NCI-H187 (cell line): ENCODE data around the gene SIGLECL1.

Source experiments
- DNase-seq, 2 experiments: peaks; one replicate each; lab custom pipeline; 2025; lab: John Stamatoyannopoulos, UW

SIGLECL1 gene

DNA sequence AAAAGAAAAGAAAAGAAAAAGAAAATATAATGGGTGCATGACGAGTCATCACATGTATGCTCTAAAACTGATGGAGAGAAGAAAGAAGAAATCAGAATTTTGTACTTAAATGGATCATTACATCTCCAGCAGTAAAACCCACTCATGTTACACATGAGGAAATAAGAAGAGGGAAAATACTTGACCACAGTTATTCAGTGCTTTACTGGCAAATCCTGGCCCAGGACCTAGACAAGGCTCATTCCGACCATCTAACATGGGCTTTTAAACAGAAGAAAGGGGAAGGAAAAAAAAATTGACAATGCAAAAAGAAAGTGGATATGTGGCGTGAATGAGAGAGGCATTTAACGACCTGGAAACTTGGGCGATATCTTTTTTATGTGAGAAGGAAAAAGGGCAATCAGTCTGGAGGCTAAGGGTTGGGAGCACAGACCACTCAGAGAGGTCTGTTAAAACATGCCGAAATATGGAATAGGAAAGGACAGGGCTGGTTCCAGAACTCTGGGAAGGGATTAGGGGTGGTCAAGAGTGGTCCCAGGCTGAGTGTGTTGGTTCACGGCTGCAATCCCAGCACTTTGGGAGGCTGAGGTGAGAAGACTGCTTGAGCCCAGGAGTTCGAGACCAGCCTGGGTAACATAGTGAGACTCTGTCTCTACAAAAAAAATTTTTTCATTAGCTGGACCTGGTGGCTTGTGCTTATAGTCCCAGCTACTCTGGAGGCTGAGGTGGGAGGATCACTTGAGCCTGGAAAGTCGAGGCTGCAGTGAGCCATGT is 1.6 kb downstream of the SIGLECL1 start:
- DNase-seq: no peak

DNA sequence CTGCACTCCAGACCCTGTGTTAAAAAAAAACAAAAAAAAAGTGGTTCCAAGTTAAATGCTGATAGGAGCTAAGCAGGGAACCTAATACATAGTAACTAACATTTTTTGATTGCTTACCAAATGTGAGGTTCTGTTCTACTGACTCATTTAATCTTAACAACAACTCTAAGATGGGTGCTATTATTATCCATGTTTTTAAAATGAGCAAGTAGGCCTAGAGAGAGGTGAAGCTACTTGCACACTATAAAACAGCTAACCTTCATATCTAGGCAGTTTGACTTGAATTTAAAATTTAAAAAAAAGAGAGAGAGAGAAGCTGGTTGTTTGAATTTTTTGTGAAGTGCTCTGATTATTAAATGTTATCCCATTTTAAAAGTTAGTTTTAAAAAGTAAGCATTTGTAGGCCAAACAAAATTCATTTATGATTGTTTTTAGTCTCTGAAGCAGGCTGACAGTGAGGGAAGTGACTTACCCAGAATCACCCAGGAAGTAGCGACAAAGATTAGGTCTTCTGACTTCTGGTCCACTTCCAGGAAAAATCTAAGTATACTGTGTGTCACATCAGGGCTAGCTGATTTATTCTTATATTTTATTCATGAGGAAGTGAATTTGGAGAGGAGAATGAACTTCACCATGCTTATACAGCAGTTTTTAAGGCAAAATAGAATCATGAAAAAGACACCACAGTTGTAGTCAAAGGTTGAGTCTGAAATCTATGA is 2.4 kb downstream of the SIGLECL1 start:
- DNase-seq: no peak

DNA sequence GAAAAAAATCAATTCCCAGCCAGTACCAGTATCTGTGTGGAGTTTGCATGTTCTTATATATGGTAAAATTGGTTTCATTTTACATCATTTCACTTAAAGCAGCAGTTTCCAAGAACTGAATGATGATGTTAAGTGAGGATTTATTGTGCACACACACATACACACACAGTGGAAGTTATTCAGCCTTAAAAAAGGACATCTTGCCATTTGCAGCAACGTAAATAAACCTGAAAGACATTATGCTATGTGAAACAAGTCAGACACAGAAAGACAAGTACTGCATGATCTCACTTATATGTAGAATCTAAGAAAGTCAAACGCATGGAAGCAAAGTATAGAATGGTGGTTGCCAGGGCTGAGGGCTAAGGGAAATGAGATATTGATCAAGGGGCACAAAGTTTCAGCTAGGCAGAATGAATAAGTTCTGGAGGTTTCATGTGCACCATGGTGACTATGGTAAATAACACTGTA is 5.3 kb downstream of the SIGLECL1 start:
- DNase-seq: no peak

DNA sequence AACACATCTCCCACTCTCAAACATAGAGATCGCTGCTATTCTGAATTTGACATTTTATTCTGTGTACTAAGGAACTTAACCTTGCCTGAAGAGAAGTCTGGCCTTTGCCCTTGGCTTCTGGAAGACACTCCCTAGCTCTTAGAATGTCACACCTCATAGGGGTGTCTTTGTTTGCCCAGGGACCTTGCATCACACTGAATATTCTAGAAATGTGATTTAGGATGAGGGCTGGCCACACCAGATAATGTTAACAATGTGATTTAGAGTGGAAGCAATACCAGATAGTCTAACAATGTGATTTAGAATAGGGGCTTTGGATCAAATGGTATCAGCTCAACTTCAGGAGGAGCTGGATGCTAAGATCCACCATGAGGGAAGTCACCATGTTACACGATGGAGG is 6.6 kb downstream of the SIGLECL1 start:
- no peak for DNase-seq

DNA sequence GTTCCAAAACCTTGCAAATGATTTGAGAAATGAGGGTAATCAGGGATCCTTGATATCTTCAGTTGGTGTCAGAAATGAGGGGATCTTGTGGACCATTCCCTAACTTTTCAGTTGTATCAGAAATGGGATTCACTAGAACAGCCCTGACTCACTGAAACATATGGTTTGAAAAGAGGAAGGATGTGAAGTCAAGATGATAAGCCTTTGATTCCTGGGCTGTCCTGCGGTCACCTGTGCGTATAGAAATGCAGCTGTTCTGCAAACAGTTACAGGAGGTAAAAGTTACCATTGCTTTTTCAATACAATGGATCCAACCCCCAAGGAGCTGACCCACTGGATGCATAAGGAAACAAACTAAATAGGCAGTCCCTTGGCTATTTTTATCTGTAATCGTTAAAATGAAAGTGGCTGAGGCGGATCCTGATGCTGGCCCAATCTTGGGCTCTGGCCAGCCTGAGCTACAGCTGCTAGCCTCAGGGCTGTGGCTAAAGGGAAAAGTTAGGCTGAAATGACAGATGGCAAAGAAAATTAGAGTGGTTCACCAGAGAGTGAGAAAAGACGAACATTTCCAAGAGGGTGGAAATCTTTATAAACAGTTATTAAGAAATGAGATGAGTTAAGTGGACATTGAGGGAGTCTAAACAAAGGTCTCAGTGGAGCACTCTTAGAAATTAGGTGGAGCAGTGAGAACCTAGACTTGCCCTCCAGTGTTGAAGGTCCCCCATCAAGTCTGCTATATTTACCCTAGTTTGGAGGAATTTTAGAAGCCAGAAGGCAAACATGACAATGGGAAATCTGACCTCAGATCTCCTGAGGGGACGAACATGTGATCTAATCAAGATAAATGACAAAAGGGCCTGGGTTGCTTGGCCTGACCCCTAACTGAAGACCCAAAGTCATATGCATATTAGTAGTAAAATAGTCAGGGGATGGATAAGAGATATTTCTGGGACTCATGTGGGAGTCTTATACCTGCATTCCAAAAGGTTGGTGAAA is 7.6 kb downstream of the SIGLECL1 start:
- DNase-seq: no peak

DNA sequence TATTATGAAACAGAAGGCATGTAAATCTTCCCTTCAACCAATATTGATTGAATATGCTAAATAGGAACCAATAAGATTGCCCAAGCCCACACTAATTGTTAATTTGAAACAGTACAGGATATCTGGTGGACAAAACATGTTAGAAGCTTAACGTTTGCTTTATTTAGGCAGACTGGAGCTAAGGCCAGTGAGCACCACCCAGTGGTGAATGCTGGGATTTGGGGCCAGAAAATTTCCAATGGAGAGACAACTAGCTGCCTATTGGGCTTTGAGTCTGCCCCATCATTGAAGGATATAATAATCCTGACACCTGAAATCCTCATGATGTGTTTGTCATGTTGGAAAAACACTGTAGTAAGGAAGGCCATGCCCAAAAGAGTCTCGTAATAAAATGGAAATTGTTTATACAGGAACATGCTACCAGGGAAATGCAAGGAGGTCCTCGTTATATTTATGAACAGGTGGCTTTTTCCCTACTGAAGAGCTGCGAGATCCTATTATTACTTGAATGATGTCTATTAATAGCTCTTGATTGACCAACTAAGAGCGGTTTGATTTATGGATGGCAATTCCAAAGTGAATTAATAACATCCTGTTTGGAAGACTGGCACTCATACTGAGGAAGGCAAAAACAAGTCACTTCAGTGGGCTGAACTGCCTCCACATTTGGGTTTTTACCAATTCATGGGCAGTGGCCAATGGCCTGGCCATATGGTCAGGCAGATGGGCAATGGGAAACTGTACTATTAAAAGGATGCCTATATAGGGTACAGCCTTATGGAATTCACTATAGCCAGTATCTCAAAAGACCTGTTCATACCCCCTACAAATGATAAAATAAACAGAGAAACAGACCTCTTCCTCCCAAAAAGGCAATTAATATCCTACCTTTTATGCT is 8.7 kb downstream of the SIGLECL1 start:
- no peak for DNase-seq

DNA sequence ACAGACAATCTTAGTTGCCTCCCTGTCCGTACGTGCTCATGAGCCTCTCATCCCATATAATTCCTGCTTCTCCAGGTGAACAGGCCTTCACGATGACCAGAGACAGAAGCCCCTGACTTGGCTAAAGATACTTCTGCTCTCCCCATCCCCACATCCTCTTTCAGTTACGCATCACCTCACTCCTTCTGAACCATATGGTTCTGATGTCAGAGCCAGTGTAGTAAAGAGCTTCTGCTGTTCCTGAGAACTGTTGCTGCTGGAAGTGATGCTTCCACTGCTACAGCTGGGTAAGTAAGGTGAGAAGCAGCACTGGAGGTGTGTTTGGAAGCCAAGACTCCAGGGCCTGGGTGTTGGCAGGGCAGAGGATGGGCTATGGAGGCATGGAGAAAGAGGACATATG is 12.9 kb downstream of the SIGLECL1 start:
- no peak for DNase-seq

DNA sequence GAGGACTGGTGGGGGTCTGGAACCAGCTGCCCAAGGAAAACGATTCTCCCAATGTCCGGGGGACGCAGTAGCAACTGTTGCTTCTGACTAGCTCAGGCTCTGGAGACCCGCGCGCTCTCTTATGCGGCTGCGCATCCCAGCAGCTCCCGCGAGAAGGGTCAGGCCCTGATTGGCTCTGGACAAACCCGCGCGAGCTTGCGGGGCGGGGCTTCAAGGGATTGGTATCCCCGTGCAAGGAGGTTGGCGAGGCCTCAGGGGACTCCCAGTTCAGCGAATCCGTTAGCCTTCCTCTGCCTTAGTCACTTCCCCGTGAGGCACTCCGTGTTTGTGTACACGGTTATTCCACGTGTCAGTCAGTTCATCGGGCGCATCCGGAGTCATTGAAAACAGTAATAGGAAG is 20.2 kb downstream of the SIGLECL1 start:
- no peak for DNase-seq

DNA sequence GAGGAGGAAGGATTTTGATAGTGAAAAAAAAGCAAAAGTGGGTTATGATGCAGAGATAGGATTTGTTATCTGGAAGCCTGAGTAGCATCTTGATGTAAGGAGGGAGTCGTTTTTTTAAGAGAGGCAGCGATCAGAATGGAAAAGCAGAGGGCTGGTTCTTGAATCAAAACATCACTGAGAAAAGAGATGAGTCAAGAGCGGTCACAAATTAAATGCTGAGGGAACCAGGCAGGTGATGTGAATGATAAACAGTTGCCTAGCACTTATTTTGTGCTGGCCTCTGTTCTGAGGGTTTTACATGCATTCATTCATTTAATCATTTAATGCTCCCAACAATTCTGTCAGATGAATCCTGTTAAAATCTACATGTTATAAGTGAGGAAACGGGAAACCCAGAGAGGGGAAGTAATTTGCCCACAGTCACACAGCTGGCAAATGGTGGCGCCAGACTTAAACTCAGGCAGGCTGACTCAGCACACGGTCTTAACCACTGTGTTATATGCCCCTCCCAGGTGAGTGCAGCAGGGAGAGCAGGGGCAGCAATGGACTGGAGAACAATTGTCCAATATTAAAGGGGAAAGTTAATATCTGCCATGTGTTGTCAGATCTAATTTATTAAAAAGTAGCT is 21.4 kb downstream of the SIGLECL1 start:
- no peak for DNase-seq

DNA sequence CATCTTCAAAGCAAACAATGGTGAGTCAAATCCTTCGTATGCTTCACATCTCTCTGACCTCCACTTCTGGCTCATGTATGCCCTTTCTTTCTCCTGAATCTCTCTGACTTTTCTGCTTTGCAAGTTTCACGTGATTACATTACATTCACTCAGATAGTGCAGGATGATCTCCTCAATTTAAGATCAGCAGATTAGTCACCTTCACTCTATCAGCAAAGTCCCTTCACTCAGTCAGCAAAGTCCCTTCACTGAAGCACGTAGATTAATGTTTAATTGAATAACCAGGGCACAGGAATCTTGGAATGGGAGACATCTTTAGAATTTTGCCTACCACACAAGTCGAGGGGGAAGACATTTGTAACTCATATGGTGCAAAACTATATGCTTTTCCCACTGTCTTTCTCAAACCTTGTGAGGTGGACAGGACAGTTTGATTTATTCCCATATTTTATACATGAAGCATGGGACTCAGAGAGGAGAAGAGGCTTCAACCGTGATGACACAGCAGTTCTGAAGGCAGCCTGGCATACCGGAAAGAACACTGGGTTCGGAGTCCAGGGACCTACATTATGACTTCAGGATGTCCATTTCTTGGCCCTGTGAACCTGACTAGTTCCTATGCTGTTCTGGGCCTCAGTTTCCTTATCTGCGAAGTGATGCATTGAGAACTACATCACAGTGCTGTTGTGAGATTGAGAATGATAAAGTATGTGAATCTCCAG is 23.3 kb downstream of the SIGLECL1 start:
- DNase-seq: no peak

DNA sequence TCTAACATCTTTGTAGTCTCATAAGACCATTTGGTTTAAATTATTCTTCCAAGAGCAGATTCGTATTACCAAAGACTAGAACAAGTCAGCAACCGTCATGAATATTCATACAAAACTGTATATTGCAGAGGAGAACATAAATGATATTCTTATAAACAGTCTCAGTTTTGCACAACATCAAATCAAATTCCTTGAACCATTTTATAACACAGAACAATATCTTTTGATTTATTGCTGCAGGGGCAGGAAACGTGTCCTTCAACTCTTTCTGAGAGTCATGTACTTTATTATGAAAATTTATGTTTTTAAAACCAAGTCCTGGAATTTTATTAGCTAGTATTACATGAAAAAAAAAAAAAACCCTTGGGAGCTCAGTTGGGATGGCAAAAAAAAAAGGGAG is 26.2 kb downstream of the SIGLECL1 start:
- DNase-seq: no peak

DNA sequence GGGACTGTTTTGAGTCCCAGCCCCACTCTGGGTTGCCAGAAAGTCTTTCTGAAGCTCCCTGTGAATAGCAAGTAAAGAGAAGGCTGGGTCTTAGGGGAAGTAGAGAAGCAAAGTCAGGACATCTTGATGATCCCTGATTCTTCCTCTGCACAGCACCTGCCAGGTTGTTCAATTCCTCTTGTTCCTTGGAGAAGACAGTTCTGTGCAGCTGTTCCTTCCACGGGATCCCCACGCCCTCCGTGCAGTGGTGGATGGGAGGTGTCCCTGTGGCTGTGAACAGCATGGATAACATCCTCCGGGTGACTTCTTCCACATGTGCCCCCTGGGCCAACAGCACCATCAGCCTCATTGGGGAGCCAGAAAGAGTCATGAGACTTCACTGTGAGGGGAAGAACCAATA is 31.5 kb downstream of the SIGLECL1 start:
- DNase-seq: no peak

DNA sequence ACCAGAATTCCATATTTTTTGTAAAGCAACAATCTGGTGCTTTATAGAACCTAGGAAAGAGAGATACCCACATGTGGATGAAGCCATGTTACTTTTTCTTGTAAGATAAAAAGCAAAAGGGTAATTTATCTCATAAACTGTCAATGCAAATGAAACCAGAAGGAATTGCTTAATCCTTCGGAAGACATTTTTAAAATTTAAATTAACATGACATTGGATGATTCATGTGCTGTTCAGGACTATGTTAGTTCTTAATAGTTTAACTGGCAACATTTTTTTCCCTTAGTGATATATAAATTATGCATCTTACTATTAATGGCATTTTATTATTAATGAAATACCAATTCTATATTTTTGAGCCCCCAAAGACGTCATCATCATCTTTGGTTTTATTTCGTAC is 34.8 kb downstream of the SIGLECL1 start:
- DNase-seq: no peak

DNA sequence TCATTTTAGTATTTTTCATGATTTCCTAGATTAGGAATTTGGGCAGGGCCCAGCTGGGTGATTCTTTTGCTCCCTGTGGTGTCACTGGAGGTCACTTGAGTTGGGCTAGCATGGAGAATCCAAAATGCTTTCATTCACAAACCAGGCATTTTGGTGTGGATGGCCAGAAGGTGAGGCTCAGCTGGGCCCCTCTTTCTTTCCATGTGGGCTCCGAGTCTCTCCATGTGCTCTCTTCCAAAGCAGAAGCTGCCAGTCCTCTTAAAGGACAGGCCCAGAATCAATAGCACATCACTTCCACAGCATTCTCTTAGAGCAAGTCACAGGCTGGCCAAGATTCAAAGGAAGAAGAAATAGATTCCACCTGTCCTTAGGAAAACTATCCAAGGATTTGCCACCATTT is 38.8 kb downstream of the SIGLECL1 start:
- no peak for DNase-seq

DNA sequence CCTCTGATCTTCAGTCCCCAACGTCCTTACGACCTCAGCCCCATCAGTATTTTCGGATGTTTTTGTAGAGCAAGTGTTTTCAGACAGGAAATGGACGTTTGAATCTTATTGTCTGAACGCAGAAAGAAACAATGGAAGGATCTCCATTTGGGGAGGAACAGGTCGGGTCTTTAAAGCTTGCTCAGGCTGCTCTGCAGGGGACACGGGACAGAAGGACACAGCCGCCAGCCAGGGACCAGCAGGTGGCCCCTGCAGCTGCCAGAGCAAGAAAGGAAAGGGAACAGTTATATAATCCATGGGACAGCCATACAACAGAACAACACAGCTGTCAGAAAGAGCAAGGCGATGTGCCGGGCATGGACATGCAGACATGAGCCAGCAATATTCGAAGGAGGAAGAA is 42.1 kb downstream of the SIGLECL1 start:
- no peak for DNase-seq

DNA sequence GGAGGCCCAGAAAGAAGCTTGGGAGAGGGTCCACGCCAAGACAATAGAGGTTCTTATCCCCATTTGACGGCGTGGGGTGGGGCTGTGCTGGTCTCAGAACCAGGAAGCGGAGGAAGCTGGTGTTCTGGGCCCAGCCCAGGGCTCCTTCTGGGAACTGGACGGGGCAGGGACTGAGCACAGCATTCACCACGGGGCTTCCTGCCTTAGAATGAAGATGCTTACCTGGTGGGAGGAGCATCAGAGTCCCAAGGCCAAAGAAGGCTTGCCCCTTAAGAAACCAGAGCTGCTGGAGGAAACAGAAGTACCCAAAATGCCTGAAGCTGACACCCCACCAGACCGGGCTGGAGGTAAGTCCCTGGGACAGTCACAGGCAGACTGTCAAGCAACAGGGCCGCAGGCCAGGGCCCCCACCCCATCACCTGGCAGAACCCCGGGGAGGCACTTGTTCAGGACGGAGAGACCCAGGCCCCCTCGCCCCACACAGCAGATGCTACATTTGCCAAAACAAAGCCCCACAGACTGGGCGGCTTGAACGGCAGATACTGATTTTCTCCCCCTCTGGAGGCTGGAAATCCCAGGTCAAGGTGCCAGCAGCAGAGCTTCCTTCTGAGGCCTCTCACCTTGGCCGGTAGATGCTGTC is 42.8 kb downstream of the SIGLECL1 start:
- DNase-seq: no peak

DNA sequence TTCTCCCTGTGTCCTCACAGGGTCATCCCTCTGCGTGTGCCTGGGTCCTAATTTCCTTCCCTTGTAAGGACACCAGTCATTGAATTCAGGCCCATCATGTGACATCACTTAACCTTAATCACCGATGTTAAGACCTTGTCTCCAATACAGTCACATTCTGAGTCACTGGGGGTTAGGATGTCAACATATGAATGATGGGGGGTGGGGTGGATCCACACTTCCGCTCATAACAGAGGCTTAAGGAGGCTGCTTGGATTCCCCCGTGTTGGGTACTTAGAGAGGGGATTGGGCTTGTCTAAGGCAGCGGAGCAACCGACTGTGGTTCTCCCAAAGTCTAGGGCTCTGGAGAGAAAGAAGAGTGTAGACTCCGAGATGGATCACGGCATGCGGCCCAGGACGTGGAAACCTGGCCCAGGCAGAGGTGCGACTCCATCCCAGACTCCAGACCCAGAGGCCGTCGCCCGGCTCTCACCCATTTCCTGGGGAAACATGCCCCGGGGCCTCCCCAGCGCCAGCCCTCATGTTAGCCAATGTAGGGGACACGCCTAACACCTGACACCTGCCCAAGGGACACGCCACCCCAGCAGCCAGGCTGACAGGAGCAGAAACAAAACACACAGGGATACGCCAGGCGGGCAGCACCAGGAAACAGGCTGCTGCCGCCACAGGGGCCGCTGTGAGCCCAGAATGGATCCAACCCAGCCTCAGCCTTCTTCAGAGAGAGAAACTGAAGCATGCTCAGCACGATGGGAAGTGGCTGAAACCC is 43.5 kb downstream of the SIGLECL1 start:
- DNase-seq: no peak

DNA sequence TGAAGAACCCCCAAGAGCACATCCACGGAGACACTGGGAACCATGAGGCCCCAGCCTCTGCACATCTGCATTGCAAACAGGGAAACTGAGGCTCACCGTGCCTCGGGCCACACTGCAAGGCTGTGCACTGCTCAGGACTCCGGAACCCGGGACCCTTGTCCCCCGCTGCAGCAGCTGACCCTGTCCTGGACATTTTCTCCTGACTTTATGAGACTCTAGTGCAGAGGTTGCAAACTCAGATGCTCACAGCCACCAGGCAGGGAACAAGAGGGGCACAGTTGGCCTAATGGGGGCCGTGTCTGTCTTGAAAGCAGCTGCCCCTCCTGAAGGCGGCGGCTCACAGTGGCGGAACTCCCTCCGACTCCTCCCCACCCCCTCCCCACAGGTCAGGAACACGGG is 44.1 kb downstream of the SIGLECL1 start:
- DNase-seq: no peak
